K562 (cell line): ENCODE measurements around the gene KHDC3L. TPM values are rescaled to one million over a fixed set of nuclear protein-coding genes. Genes with fewer than 3 reads are reported as not detected.

ENCODE experiments used
- ATAC-seq: fragments of 200-7000 bp; cut with Tn5 transposase; 3 replicates; pipeline ENCODE4 v1.9.1; 2020; ENCODE audit warnings: moderate library complexity
- BruUV-seq: library from RNA; stranded (reverse); fragments of 400-500 nt; replicated peaks from 2 replicates; lab custom pipeline; 2021; lab: Mats Ljungman, UMichigan
- CTCF ChIA-PET: fragments of 300-600 bp; formaldehyde crosslinking; extraction: SDS; loops from one replicate; lab custom pipeline; 2021; ENCODE audit warnings: low intra/inter-chr PET ratio; lab: Yijun Ruan, JAX
- POLR2A ChIA-PET: fragments of 300-600, 350-650 bp; sonication (Branson Sonifier 250); formaldehyde crosslinking; extraction: SDS; loops from one replicate; lab custom pipeline; 2021; ENCODE audit warnings: antibody characterized with exemption, inconsistent platforms; lab: Yijun Ruan, JAX
- DNase-seq, 4 experiments: peaks; one replicate each; pipeline versions ENCODE4 v3.0.0 to v3.0.0-alpha.2; 2011 to 2018; ENCODE audit warnings: low spot score in 3 of 4, mixed read lengths in 3 of 4; ENCODE audit errors: extremely low read depth in 1 of 4
- FAIRE-seq: peaks from 2 replicates; lab custom pipeline; 2011; peaks lifted over from hg19 to GRCh38; lab: Jason Lieb, UNC
- H2AFZ ChIP-seq: 2 replicates; pipeline ENCODE4 v1.6.0; 2011; ENCODE audit warnings: low read depth, low read length, control low read depth, inconsistent platforms
- H3K27ac ChIP-seq: fragments of 200-600 bp; 3 replicates; pipeline ENCODE4 v1.8.0; 2011; ENCODE audit warnings: low read depth, mild to moderate bottlenecking, control low read depth, inconsistent platforms, low read length, moderate library complexity, mixed read lengths; ENCODE audit errors: extremely low read depth
- H3K27me3 ChIP-seq, 2 experiments: fragments of 300-600 bp in 1 of 2; 2 replicates in 1 of 2; 3 replicates in 1 of 2; pipeline versions ENCODE4 v1.6.0 to v1.8.0; 2011; ENCODE audit warnings: inconsistent platforms in 2 of 2, low read length in 2 of 2, mild to moderate bottlenecking in 1 of 2, mixed read lengths in 1 of 2, moderate library complexity in 1 of 2; ENCODE audit not compliant: control insufficient read depth in 2 of 2, insufficient read depth in 2 of 2
- H3K36me3 ChIP-seq: fragments of 300-600 bp; 3 replicates; pipeline ENCODE4 v1.8.0; 2011; ENCODE audit warnings: mild to moderate bottlenecking, low read length, inconsistent platforms; ENCODE audit not compliant: control insufficient read depth, insufficient read depth
- H3K4me1 ChIP-seq, 2 experiments: fragments of 200-600 bp in 1 of 2; replicated peaks in 1 of 2; 2 replicates in 1 of 2; 3 replicates in 1 of 2; pipeline versions ENCODE4 v1.5.1 to v1.8.0; 2011; ENCODE audit warnings: inconsistent platforms in 2 of 2, low read length in 2 of 2, mild to moderate bottlenecking in 1 of 2, mixed read lengths in 1 of 2, moderate library complexity in 1 of 2; ENCODE audit not compliant: control insufficient read depth in 2 of 2, insufficient read depth in 2 of 2
- H3K4me2 ChIP-seq: 2 replicates; pipeline ENCODE4 v1.6.1; 2011; ENCODE audit warnings: low read length, control low read depth, inconsistent platforms, mixed read lengths; ENCODE audit not compliant: insufficient read depth
- H3K4me3 ChIP-seq: fragments of 200-600 bp; sonication (generic), shearing (Covaris generic); 2 replicates; pipeline ENCODE4 v1.5.1; 2016; ENCODE audit warnings: control low read depth, inconsistent platforms
- H3K79me2 ChIP-seq: fragments of 200-600 bp; 3 replicates; pipeline ENCODE4 v1.8.0; 2011; ENCODE audit warnings: low read length, inconsistent platforms; ENCODE audit not compliant: control insufficient read depth, insufficient read depth
- H3K9ac ChIP-seq, 2 experiments: 2 replicates each; pipeline versions ENCODE4 v1.6.0 to v1.6.1; 2011; ENCODE audit warnings: low read depth in 2 of 2, low read length in 2 of 2, control low read depth in 1 of 2, inconsistent platforms in 1 of 2, mild to moderate bottlenecking in 1 of 2, mixed read lengths in 1 of 2; ENCODE audit not compliant: insufficient read depth in 1 of 2
- H3K9me1 ChIP-seq: one replicate; pipeline ENCODE4 v1.6.0; 2011; ENCODE audit warnings: inconsistent platforms, mild to moderate bottlenecking, low read length, moderate library complexity; ENCODE audit not compliant: control insufficient read depth, insufficient read depth
- H3K9me3 ChIP-seq: replicated peaks from 2 replicates; pipeline ENCODE4 v1.5.1; 2011; ENCODE audit warnings: low read depth, low read length, inconsistent platforms; ENCODE audit not compliant: control insufficient read depth, insufficient read depth
- H4K20me1 ChIP-seq: replicated peaks from 2 replicates; pipeline ENCODE4 v1.6.1; 2011; ENCODE audit warnings: low read length, inconsistent platforms, mixed read lengths; ENCODE audit not compliant: control insufficient read depth, insufficient read depth
- ELF1 ChIP-seq: fragments of 200-800 bp; sonication (Bioruptor generic); IDR thresholded peaks from 2 replicates; pipeline ENCODE4 v1.6.1; 2016; ENCODE audit warnings: missing genetic modification characterization, missing compliant biosample characterization
- FOXK2 ChIP-seq, 2 experiments: fragments of 450-650 bp; IDR thresholded peaks in 1 of 2; conservative IDR thresholded peaks in 1 of 2; 2 replicates each; pipeline ENCODE4 v1.6.1; 2016; ENCODE audit warnings: low read depth in 2 of 2, mild to moderate bottlenecking in 1 of 2
- GABPA ChIP-seq: fragments of 200-800 bp; sonication (Bioruptor generic); conservative IDR thresholded peaks from 2 replicates; pipeline ENCODE4 v1.6.1; 2016; ENCODE audit warnings: low read depth, missing genetic modification characterization, missing compliant biosample characterization
- HDAC3 ChIP-seq: fragments of 450-650 bp; IDR thresholded peaks from 2 replicates; pipeline ENCODE4 v1.6.1; 2018; ENCODE audit warnings: borderline replicate concordance, mild to moderate bottlenecking, moderate library complexity; ENCODE audit not compliant: partially characterized antibody
- HNRNPUL1 ChIP-seq: fragments of 200-400 bp; formaldehyde crosslinking; IDR thresholded peaks from 2 replicates; pipeline ENCODE4 v1.6.1; 2017; ENCODE audit warnings: low read length
- NFIC ChIP-seq: fragments of 450-650 bp; IDR thresholded peaks from 2 replicates; pipeline ENCODE4 v1.6.1; 2017; ENCODE audit warnings: mild to moderate bottlenecking, inconsistent platforms
- PTBP1 ChIP-seq: fragments of 200-400 bp; formaldehyde crosslinking; IDR thresholded peaks from 2 replicates; pipeline ENCODE4 v1.6.1; 2017; ENCODE audit warnings: low read depth, low read length
- RAD51 ChIP-seq: fragments of 450-650 bp; IDR thresholded peaks from 2 replicates; pipeline ENCODE4 v1.7.1; 2016; ENCODE audit warnings: low read depth, mild to moderate bottlenecking, borderline replicate concordance
- RHOXF2B ChIP-seq: fragments of 250-450 bp; sonication (Bioruptor Pico); conservative IDR thresholded peaks from 2 replicates; pipeline ENCODE4 v1.5.1; 2021
- SMARCC2 ChIP-seq: fragments of 450-650 bp; IDR thresholded peaks from 2 replicates; pipeline ENCODE4 v1.6.1; 2017; ENCODE audit warnings: antibody characterized with exemption, moderate library complexity, mild to moderate bottlenecking, low read depth
- ZNF232 ChIP-seq: sonication (generic); formaldehyde crosslinking; IDR thresholded peaks from 2 replicates; pipeline ENCODE4 v1.8.0; 2022; ENCODE audit warnings: mild to moderate bottlenecking, missing genetic modification reagents
- ZNF408 ChIP-seq: fragments of 250-450 bp; sonication (Bioruptor Pico); IDR thresholded peaks from 2 replicates; pipeline ENCODE4 v1.4.0; 2020; ENCODE audit warnings: low read depth, mild to moderate bottlenecking, moderate library complexity
- WGBS: fragments of 100-300 bp; shearing (Covaris generic); methylation state at CpG from one replicate; pipeline ENCODE4 v1.1.6; 2016; ENCODE audit warnings: low coverage, mixed read lengths; ENCODE audit not compliant: insufficient coverage; ENCODE audit errors: missing lambda C conversion rate; 5-methylcytosine and 5-hydroxymethylcytosine counted together
- in situ Hi-C: fragments of 300-500 bp; cut with MboI; formaldehyde crosslinking; loops from 4 replicates; pipeline ENCODE4 v1.15.0; 2018; ENCODE audit warnings: inconsistent platforms, mixed read lengths
- intact Hi-C: fragments of 100-400 bp; cut with micrococcal nuclease; formaldehyde crosslinking; loops from 2 replicates; pipeline ENCODE4 v1.14.2; 2022
- polyA plus RNA-seq, 8 experiments: library from polyadenylated mRNA; depleted of rRNA in 4 of 8; stranded (reverse) in 5 of 8; unstranded in 3 of 8; fragments of >200 nt; fragmentation: Nextera tagmentation in 2 of 8; fragmentation: Illumina TruSeq in 1 of 8; extraction: Ambion mirVana in 2 of 8; extraction: Trizol in 1 of 8; gene quantifications; 2 replicates each; pipeline versions ENCODE4 v1.2.1 to v1.2.3, GENCODE V29; 2011 to 2014; ENCODE audit warnings: inconsistent platforms in 1 of 8, missing spikeins in 1 of 8
- total RNA-seq, 7 experiments: library from RNA; depleted of rRNA in 6 of 7; stranded (reverse); fragments of >200 nt in 6 of 7; fragmentation: Illumina TruSeq in 2 of 7; extraction: Trizol in 2 of 7; gene quantifications; 2 replicates each; pipeline versions ENCODE4 v1.2.1 to v1.2.3, GENCODE V29; 2011 to 2021; ENCODE audit warnings: low replicate concordance in 1 of 7
- TF ChIP-seq, protein P1 (sequence below): sonication (generic); formaldehyde crosslinking; IDR thresholded peaks from 2 replicates; pipeline ENCODE4 v1.8.0; 2022; ENCODE audit warnings: mild to moderate bottlenecking, missing genetic modification reagents
- TF ChIP-seq, protein P2 (sequence below): fragments of 450-650 bp; formaldehyde crosslinking; IDR thresholded peaks from 2 replicates; pipeline ENCODE4 v1.4.0; 2020; ENCODE audit warnings: mild to moderate bottlenecking, moderate library complexity
- TF ChIP-seq, protein P3 (sequence below): sonication (generic); formaldehyde crosslinking; IDR thresholded peaks from 2 replicates; pipeline ENCODE4 v1.8.0; 2022; ENCODE audit warnings: mild to moderate bottlenecking, missing genetic modification reagents, borderline replicate concordance

The KHDC3L gene
- total and polyA plus RNA-seq, 9 of the 15 experiments (the other 6 are each of a cell fraction or from before 2014, with no cell fraction given) = not detected

DNA sequence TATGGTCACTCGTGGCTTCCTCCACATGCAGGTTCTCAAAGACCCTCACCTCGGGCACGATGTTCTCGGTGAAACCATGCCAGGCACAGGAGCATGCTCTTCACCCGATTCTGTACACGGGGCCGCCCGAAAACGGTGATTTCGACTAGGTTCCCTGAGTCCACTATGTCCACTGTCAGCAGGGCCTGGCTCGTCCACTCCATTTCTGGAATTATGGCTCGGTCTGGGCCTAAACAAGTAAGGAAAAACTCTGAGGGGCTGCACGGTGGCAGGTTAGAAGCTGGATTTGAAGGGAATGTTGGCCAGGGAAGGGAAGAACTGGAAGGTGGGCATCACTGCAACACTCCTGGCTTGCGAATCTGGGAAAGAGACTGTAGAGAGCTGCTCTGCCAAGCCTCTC lies 6.7 kb downstream of the KHDC3L start:
- H3K4me2 ChIP-seq = no peak overlapping the region
- no peak overlapping the region for H3K4me3 ChIP-seq
- TF ChIP-seq HDAC3 (no peak), RHOXF2B (CRISPR knock-in tag) (no peak), NFIC (no peak), PTBP1 (no peak), RAD51 (no peak), ZNF408 (CRISPR knock-in tag) (no peak), FOXK2 (conservative IDR thresholded peaks at IDR 0.05 in 1 of 2, IDR thresholded peaks at IDR 0.05 in 1 of 2; ENCODE audit: low read depth in 2 of 2) (no peak), ZNF232 (no peak), ELF1 (no peak), GABPA (no peak), HNRNPUL1 (no peak), SMARCC2 (no peak)
- TF ChIP-seq, protein P1, sequence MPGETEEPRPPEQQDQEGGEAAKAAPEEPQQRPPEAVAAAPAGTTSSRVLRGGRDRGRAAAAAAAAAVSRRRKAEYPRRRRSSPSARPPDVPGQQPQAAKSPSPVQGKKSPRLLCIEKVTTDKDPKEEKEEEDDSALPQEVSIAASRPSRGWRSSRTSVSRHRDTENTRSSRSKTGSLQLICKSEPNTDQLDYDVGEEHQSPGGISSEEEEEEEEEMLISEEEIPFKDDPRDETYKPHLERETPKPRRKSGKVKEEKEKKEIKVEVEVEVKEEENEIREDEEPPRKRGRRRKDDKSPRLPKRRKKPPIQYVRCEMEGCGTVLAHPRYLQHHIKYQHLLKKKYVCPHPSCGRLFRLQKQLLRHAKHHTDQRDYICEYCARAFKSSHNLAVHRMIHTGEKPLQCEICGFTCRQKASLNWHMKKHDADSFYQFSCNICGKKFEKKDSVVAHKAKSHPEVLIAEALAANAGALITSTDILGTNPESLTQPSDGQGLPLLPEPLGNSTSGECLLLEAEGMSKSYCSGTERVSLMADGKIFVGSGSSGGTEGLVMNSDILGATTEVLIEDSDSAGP (CRISPR knock-in tag) = no peak
- TF ChIP-seq, protein P2, sequence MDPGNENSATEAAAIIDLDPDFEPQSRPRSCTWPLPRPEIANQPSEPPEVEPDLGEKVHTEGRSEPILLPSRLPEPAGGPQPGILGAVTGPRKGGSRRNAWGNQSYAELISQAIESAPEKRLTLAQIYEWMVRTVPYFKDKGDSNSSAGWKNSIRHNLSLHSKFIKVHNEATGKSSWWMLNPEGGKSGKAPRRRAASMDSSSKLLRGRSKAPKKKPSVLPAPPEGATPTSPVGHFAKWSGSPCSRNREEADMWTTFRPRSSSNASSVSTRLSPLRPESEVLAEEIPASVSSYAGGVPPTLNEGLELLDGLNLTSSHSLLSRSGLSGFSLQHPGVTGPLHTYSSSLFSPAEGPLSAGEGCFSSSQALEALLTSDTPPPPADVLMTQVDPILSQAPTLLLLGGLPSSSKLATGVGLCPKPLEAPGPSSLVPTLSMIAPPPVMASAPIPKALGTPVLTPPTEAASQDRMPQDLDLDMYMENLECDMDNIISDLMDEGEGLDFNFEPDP (CRISPR knock-in tag) = no peak
- TF ChIP-seq, protein P3, sequence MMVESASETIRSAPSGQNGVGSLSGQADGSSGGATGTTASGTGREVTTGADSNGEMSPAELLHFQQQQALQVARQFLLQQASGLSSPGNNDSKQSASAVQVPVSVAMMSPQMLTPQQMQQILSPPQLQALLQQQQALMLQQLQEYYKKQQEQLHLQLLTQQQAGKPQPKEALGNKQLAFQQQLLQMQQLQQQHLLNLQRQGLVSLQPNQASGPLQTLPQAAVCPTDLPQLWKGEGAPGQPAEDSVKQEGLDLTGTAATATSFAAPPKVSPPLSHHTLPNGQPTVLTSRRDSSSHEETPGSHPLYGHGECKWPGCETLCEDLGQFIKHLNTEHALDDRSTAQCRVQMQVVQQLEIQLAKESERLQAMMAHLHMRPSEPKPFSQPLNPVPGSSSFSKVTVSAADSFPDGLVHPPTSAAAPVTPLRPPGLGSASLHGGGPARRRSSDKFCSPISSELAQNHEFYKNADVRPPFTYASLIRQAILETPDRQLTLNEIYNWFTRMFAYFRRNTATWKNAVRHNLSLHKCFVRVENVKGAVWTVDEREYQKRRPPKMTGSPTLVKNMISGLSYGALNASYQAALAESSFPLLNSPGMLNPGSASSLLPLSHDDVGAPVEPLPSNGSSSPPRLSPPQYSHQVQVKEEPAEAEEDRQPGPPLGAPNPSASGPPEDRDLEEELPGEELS (CRISPR knock-in tag) = no peak
- ChIA-PET CTCF (no interaction called here), POLR2A (interaction anchor here (0.7 to 0.9 kb wide), 3 partner anchors 9 to 107 kb away, joined by 3 to 4 read pairs (median 3); partner anchors contain the start of gene KHDC1)
- peaks cover 4 to 8% of the 10 kb centered on the region in 2 experiments; a peak in 3 of 5 replicates for H3K4me1 ChIP-seq
- no peaks in the 10 kb centered on the region for H3K36me3 ChIP-seq
- FAIRE-seq = no peak
- ATAC-seq = no peak
- no peak overlapping the region for H2AFZ ChIP-seq
- in situ Hi-C loops = no loop called here
- H3K9ac ChIP-seq = no peak overlapping the region
- intact Hi-C loops = no loop called here
- H3K27me3 ChIP-seq = peaks cover 0 to 15% of the 10 kb centered on the region in 2 experiments; a peak in 3 of 5 replicates
- 35% methylated on average over 14 of the region's 14 CpGs for WGBS
- H4K20me1 ChIP-seq = no peaks in the 10 kb centered on the region
- no peaks in the 10 kb centered on the region for H3K79me2 ChIP-seq
- H3K9me1 ChIP-seq = no peaks in the 10 kb centered on the region
- DNase-seq = no peak
- no peaks in the 10 kb centered on the region for H3K9me3 ChIP-seq
- H3K27ac ChIP-seq = no peak overlapping the region
- no TSS peak for BruUV-seq
